C4-2B (cell line): Measurements from ENCODE around the gene BMPR1B.

Source experiments
- CTCF ChIP-seq: fragments of 450-650 bp; conservative IDR thresholded peaks from 2 replicates; pipeline ENCODE4 v1.5.1; 2017; ENCODE audit warnings: mild to moderate bottlenecking
- ZFX ChIP-seq: fragments of 450-650 bp; IDR thresholded peaks from 2 replicates; pipeline ENCODE4 v1.6.1; 2017

- TF ChIP-seq CTCF, result no peak
- TF ChIP-seq ZFX, result no peak
Measured at GRCh38 chr4:94870146-94870545, 112.4 kb downstream of the BMPR1B start.
